ENCODE data around the gene MSI1.

Gene MSI1

DNA sequence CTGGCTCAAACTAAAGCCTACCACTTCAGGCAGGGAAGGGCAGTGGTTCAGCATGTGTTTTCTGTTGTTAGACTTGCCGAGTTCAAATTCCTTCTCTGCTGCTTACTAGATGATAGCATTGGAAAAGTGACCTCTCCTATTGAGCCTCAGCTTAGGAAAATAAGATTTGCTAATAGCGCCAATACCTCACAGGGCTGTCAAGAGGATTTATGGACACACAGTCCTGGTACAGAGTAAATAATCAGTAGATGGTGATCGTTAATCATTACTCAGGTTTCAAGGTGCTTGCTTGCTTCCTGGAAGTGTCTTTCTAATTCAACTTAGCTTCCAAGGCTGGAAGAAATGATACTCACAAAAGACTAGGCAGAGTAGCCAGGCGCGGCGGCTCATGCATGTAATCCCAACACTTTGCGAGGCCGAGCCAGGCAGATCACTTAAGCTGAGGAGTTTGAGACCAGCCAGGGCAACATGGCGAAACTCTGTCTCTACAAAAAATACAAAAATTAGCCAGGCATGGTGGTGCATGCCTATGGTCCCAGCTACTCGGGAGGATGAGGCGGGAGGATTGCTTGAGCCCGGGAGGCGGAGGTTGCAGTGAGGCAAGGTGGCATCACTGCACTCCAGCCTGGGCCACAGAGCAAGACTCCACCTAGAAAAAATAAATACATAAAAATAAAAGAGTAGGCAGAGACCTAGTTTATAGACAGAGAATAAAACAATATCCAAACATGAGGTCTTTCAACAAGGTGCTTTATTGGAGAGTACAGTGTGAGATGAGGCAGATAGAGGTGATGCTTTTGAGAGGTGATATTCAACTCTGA is 47.4 kb downstream of the MSI1 start:
- no peak for DNase-seq (ENCODE audit: low spot score)

DNA sequence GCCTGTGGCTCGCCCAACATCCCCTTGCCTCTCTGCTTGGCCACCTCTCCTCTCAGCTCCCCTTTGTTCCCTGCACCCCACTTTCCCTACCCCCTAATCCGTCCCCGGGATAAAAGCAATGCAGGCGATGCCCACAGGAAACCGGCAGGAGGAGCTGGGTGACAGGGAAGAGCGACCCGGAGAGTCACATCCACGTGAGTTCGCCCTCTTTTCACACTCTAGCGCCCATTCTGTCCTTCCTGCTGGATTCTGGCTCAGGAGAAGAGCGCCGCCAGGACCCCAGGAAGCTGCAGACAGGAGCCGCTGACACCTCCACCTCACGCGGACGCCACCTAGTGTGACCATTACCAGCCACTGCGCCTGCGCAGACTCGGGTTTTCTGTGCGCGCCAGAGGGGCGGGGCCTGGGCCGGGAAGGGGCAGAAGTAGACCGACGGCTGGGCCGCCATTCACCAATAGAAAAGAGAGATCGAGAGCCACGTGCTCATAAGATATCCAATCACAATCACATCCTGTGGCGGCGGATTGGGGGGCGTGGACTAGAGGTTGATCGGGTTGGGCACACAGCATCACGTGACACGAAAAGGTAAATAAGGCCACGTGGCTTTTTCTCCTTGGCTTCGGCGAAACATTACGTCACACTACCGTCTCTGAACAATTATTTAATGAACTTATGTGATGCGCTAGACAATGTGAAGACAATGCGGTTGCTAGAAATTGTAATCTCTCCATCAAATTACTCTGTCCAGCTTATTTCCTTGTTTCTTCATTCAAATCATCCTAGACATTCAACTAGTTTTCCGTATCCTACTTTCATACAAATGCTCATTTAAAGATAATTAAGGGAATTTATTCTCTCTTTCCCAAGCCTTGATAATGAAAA is 51.5 kb downstream of the MSI1 start:
- peak; percentile 100 for DNase-seq (ENCODE audit: low spot score)

DNA sequence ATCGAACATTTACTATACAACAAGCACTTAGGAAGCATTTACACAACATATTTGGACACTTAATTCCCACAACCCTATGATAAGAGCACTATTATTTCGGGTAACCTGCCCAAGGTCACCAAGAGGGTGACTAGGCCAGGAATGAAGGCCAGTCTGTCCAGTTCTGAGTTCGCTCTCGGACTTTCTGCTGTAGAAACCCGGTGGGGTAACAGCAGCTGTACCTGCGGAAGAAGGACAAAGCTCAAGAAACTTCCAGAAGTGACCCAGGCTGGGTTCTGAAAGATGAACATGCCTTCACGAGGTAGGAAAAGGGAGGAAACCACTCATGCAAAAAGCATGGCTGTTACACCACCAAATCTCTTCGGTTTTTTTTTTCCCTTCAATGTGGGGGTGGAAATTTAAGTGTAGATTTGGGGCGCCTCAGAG is 52.2 kb downstream of the MSI1 start:
- DNase-seq (ENCODE audit: low spot score): no peak

DNA sequence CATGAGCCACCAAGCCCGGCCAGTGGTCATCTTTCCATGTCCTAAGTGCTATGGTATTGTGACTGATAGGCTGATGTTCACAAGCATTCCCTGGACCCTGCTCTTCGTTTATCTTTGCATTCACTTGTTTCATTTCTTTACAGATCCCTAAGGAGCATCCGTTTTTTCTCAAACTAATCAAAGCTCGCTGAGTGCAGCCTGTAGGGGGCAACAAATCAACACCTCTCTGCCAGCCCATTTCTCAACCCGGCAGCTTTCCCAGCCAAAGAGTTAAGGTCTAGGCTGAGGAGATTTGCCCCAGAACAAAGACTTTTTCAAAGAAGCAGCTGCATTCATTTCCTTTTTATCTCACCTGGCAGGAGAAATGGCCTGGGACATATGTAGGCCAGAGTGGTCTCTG is 54.7 kb downstream of the MSI1 start:
- DNase-seq (ENCODE audit: low spot score): no peak

DNA sequence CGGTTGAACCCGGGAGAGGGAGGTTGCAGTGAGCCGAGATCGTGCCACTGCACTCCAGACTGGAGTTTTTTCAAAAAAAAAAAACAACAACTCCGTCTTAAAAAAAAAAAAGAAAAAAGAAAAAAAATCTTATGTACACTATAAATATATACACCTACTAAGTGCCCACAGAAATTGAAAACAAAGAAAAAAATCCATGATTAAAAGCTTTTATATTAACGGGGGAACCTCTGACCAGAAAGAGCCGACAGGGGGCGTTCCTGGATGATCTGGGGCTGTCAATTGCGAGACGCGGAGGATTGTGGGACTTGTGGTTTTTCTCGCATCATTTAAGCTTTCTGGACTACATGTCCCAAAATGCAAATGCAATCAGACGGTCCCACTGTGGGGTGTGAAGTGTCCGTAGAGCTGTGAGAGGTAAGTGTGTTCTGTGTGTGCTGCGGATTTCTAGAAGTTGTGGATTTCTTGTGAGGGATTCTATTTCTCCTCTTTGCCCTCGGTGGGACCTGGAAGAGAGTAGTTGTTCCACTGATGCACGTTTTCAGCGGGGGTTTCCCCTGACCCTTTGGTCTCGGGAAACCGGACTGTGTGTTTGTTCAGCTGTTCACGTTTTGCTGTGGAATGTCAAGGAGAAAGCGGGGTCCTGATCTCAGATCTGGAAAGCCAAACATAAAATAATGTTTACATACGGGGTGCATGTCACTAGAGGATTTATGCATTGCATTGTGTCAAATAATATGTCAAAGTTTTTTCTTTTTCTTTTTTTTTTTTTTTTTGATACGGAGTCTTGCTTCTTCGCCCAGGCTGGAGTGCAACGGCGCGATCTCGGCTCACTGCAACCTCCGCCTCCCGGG is 66.8 kb downstream of the MSI1 start, which contains the start of gene SIRT4:
Gene SIRT4, plus strand, starts transcription at position 360 of the 854 bp plus-strand sequence. CDS start 1,241 bp downstream, outside the sequence.
- DNase-seq (ENCODE audit: low spot score): peak; percentile 92

DNA sequence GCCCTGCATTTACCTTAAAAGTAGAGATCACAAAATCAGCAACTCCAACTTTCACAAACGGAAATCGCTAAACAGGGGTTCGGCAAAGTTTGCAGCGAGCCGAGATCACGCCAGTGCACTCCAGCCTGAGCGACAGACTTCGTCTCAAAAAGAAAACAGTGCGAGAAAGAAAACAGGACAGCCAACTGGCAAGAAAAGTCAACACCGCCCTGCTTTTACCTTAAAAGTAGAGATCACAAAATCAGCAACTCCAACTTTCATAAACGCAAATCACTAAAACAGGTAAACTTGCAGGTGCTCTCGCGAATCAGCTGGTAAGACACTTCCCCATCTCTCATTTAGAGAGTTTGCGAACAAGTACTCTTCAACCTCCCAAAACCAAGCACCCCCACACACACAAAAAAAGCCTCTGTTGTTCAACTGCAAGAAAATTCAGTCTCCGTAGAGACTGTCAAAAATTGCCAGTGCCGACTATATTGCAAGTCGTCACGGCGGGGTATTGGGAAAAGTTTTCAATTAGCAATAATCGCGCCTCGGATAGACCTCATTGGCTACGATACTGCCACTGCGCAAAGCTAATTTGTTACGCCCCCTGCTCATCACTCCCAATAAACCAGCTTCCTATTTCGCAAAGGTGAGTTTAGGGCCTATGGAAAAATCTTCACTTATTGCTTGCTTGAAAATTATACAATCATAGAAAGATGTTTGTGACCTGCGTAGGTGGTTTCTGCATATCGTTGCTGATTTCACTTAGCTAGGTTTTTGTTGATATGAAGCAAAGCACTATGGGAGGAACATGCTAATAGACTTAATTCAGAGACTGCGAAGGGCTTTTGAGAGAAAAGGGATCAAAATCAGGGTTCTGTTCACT is 76.1 kb downstream of the MSI1 start, which contains the start of gene RNU4-1:
Gene RNU4-1, minus strand, starts transcription at position 577 of the 871 bp plus-strand sequence.
- peak; percentile 82 for DNase-seq (ENCODE audit: low spot score)

DNA sequence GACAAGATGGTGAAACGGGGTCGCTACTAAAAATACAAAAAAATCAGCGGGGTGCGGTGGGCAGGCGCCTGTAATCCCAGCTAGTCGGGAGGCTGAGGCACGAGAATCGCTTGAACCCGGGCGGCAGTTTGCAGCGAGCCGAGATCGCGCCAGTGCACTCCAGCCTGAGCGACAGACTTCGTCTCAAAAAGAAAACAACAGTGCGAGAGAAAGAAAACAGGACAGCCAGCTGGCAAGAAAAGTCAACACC is 76.6 kb downstream of the MSI1 start:
- no peak for DNase-seq (ENCODE audit: low spot score)

Data from kidney capillary endothelial cell (primary cell).